HG02610 (cell line): Measurements from ENCODE around the gene RASGRP1.

Experiments
- ATAC-seq: cut with Tn5 transposase; IDR thresholded peaks from one replicate; pipeline ENCODE4 v1.9.1; 2021; ENCODE audit warnings: mild to moderate bottlenecking, moderate library complexity; ENCODE audit not compliant: unreplicated experiment

The RASGRP1 gene

DNA sequence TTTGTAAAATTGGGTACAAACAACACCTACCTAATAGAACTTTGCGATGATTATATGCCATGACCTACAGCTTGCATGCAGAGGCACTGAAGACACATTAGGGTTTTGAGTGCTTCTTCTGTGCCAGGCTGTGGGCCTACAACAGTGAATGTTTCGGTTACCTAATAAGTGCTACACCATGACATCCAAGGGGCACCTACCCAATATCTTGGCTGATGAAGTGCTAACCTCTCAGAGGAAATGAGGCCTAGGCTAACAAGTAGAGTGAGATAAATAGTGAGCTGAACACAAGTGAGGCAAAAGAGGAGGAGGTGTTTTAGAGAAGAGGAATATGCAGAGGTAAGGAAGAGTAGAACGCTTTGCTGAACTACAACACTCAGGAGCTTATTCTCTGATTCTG, 12.2 kb upstream of the RASGRP1 start:
- ATAC-seq, result no peak

DNA sequence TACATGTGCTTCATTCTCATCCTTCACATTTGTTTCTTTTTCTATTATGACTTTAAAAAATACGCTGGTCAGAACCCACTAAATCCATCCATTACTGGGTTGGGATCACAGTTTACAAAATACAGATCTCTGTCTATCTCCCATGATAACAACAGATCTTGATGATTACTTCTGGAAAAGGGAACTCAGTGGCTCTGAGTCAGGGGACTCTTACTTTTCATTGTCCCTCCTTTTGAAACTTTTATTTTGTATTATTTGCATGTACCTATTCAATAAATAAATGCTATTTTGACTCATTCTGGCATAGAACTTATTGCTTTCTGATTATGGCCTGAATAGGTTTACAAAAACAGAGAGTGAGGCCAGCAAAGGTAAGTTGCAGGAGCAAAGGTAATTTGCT, 11.6 kb upstream of the RASGRP1 start:
- ATAC-seq, result no peak

DNA sequence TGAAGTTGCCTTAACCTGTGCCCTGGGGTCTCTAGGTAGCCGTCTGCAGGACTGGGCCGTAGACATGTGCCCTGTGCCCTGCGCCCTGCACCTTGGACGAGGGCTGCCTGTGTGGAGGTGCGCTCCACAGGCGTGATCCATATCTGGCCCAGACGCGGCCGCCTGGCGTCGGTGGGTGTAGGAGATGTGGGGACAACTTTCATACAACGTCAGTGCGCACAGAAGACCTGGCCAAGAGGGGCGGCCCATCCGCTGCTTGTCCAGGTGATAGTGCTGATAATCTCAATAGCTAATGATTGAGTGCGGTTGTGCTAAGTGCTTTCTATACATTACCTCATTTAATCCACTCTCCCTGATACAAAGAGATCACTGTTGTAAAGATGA, 665 bp upstream of the RASGRP1 start:
- no peak for ATAC-seq

DNA sequence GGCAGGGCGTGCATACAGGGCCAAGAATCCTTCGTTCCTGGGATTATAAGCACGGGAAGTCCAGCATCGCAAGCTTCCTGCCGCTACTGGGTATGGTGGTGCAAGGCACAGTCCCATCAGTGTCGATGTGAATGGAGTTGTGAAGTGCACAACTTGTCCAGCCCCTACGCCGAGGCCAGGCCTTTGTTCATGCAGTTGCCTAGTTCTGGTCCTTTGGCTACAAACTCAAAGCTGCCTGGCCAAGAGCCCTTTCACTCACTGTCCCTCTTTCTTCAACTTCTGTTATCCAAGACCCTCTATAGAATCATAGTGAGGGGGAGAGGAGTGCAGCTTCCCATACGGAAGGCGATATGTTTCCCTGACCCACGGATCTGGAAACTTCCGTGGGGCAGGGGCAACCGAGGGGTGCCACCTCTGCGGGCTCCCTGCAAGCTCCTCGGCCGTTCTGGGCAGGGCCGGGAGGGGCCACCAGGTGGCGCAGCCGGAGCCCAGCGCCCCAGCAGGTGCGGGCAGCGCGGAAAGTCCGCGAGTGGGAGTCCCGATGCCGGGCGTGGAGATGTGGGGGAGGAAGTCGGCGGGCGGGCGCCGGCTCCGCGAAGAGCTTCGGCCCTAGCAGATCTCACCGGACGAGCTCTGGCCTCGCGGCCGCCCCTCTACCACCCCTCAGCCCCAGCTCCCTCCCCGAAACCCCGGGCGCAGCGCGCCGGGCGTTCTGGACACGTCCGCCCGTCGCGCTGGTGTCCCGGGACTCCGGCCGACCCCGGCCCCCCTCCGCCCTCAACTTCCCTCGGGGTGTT, 693 bp downstream of the RASGRP1 start:
- peak; percentile 48 for ATAC-seq

DNA sequence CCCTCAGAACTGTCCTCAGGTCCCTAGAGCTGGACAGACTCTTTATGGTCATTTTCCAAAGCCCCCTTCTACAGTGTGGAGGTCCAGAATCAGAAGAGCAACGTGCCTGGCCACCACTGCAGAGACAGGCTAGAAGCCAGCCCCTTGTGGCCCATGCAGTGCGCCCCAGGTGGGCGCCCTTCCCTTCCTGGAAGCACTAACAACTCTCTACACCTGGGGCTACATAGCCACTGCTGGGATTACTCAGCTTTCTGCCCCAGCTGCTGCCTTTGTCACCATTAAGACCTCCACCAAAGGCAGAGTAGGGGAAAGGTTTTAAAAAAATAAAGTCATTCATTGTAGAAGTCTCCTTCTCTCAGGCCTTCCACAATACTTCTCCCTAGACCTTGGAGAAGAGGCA, 2.3 kb downstream of the RASGRP1 start:
- ATAC-seq, result no peak

DNA sequence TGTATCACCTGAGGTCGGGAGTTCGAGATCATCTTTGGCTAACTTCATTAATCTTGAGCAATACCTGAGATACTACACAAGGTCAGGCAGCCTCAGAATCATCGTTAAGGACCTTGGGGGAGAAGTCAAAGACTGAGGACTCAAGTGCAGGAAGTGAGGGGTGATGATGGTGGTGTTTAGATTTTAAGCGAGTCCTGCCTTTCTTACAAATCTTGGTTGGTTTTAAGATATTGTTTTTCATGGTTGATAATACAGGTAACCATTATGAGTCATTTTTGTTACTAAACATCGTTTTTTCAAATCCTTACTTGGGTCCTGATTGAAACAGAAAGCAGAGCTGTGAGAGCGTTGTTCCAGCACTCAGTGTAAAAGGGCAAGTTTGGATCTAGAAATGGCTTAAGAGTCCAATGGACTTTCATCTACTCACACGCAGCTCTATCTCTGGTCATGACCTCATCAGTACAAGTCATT, 4.1 kb downstream of the RASGRP1 start:
- ATAC-seq, result peak; percentile 47

DNA sequence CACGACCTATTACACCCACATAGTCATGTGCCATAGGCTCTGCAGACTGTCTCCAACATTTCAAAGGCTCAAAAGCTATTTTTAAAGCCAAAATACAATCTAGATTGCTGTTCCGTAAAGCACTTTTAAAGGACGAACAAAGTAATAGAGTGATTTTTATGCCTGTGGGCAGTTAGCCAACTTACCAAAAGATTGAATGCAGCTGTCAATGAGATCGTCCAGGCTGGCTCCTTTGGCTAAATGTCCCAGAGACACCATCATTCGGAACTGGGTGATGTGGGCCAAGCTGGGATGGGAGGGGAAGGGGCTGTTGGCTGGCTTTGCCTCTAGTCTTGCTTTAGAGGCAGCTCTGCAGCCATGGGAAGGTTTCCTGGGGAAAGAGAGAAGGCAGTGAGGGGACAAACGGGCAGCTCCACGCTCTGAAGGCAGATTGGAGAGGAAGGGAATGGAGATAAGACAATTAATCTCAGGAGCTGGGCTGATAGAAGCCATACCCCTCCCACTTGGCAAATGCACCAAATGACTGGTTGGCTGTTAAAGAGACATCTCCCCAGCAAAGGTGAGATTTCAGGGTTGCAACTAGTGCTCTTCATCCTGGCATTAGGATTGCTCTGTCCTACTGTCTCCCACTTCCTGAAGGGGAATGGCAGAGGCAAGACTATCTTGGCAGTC, 4.8 kb downstream of the RASGRP1 start:
- no peak for ATAC-seq

DNA sequence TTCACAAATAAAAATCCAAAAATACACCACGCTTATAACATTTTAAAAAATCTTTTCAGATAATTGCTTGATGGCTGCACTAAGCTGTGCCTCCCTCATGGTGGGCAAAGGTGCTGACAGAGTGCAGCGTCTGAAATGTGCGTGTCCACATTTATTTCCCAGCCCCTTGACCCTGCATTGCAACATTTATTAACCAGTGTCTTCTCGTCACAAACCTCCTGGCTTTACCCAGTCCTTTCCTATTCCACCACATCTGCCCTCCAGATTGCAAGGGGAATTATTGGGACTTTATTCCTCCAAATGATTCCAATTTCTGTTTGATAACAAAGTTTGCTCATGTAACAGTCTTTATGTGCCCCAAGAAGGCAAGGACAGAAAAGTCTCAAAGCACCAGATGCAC, 5.5 kb downstream of the RASGRP1 start:
- no peak for ATAC-seq

DNA sequence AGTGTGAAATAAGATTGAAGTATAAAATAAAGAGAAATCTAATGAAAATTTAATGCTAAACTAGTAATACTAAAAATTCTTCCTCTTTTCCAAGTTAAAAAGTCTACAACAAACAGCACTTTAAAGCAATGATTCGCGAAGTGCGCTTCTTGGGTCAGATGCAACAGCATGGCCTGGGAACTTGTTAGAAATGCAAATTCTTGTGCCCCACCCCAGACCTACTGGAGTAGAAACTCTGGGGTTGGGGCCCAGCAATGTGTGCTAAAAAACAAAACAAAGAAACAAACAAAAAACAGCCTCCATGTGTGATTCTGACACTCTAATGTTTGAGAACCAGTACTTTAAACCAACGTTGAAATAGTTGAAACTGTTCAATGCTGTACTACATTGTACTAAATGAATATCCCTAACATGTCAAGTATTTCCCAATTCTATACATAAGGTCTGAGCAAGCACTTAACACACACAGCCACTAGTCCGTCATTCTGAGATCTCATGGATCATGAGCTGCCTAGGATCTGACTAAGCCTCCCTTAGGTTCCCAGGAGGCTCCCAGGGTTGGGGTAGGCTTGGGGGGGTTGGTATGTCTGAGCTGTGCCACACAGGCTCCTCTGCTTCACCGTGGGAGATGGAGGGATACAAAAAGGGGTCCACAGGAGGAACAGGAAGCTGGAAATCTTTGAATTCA, 6.1 kb downstream of the RASGRP1 start:
- no peak for ATAC-seq

DNA sequence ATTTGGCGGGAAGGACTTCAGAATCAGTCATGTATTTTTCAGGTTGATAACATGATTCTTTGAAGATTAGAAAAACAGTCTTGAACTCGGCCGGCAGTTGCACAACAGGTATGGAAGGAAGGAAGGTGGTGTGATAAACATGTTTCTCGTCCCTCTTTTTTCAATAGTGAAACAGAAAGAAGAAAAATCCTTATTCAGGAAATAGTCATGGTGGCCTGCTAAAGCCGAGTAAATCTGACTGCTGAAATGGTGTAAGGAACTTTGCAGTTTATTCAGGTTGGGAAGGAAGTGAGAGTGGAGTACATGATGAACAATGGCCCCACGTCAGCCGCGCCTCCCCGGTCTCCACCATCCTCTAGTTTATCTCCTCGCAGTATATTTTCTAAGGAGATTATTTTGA, 6.7 kb downstream of the RASGRP1 start:
- no peak for ATAC-seq

DNA sequence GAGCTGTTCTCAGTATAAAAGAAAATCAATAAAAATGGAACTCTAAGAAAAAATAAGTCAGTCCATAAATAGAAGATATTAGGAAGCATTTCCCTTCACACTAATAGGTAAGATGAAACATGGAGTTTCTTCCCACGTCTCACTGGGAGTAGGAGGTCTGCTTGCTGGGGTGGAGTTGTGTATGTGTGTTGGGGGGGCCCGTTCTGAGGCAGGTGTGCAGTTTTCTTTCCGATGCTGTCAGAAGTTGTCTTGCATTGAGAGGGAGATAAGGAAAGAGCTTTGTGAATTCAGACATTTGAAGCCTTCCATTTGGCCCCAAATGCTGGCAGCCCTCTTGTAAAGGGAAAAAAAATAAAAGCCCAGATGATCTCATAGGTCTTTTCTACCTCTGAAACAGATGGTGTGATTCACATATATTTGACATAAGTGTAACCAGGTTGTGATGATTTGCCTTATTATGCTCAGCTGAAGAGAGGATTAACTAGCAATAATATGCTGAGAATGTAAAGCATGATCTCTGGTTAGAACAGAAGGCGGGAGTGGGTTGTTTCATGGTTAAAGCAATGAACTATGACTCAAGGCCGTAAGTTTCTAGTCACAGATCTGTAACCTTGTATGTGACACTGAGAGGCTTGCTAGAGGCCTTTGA, 8.8 kb downstream of the RASGRP1 start:
- ATAC-seq, result peak; percentile 35

DNA sequence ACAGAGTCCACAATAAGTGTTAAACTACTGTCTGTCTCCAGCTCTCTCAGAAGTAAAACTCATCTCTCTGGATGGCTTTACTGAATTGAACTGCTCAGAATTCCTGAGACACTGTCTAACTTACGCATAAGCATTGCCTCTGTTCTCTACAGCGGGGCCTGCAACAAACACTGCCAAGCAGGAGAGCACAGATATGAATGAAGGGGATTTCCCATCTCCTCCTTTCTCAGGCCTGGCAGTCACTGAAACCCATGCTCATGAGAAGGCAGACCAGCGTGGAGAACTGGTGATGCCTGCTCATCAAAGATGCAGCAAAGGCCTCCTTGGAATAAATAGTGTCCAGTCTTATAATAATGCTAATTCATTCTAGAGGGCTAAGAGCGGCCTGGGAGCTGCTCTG, 10.3 kb downstream of the RASGRP1 start:
- peak; percentile 83 for ATAC-seq

DNA sequence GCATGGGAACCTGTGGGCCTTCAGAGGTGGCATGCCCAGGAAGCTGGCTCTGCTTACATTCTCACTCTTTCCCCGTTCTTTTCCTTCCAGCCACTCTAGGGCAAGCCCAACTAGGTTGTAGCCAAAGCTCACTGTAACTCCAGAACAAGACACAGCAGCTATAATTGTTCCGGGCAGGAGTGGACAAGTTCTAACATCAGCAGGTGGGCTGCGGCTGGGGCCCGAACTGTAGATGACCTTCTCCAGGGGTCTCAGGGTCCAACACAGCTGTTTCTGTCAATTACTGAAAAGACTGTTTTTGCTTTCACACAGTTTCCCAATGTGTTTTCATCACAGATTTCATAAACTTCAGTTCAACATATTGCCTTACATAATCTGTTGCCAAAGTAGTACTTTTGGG, 11.5 kb downstream of the RASGRP1 start:
- no peak for ATAC-seq

DNA sequence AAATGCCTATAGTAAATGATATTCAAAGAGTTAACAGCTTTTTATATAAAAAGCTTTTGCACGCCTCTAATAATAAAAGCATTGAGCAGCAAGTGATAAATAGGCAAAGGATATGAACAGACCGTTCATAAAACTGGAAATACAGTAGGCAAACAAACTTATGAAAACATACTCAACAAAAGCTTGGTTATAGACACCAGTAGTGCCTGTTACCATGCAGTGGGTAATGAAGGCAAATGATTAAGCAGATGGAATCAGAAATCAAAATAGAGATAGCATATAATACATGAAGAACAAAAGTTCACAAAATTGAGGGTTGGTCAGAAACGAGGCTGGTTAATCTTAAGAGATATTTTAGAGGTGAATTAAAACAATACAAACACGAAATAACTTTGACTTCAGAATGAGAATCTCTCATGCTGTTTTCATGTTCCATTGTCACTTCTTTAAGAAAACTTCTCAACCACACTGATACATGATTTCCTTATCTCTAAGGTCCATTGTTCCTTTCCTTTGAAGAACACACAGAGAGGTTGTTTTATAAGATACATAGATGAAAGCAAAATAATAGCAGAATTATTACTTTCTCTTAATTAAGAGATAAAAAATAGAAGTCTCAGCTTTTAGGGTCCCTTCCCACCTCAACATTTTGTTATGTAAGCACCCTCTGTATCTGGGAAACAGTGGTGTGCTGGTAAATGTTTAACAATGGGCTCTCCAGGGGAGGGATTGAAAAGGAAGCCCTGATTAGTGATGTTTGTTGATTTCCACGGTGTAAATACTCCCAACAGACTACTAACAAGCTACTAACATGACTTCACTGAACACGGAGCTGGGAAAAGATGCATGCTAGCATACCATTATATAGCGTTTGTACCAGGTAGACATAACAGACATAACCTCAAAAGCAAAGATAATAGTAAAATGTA, 12.6 kb downstream of the RASGRP1 start:
- ATAC-seq, result no peak

DNA sequence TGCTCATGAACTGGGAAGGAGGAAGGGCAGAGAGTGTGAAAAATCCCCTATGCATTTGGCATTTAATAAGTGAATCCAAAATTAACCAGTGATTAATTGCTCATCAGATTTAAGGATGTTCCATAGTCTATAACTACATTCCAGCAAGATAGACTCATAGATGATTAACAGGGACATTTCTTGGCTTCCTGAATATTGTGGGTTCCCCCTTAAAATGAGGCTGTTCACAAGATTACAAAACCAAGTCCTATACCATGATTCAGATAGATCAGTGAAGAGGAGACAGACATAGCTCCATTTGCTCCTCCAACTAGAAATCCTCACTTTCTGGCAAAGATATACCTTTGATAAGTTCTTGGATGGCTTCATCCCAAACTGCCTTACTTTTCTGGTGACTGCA, 15.4 kb downstream of the RASGRP1 start:
- ATAC-seq, result no peak

DNA sequence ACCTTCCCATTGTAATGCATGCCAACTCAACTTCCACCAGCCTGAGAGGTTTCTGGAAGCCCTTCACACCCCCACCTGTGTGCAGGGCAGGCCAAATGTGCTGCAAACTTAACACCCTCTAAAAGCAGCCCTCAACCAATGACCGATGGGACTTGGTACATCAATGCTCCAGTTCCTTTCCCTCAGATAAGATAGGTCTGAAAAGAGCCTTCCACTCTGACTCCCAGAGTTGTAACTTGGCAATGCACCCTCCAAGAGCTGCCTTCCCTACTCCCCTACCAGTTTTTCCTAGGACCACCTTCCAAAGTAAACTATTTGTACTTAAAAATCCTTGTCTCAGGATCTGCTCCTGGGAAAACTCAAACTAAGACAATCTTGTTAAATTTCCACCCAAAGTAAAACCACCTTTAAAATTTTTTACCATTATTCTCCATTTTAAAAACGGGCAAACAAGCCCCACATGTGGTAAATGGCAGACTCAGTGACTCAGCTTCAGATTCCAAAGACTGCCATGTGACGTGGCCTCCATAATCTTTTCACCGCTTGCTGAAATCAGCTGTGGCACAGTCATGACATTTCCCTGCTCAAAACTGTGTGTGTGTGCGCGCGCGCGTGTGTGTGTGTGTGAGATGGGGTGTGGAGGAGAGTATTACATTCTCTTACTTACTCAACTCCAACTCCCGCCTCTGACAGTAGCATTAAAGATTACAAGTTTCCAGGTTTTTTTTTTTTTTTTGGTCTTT, 17.2 kb downstream of the RASGRP1 start:
- ATAC-seq, result no peak

DNA sequence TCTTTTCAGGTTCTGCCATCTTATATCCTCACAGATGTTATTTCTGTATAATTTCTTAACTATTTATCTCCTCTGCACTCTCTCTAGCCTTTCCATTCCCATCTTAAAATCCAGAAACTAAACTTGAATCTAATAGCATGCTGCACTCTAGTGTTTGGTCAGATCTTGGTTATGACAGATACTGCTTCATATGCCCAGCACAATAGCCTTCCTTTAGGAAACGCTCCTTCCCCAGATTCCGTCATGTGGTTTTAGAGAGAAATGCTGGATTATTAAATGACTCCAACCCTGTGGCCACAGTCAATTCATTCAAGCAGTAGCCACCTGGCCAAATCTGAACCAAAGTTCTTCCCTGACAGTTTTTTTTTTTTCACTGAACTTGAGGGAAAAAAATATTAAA, 19.4 kb downstream of the RASGRP1 start:
- ATAC-seq, result no peak

DNA sequence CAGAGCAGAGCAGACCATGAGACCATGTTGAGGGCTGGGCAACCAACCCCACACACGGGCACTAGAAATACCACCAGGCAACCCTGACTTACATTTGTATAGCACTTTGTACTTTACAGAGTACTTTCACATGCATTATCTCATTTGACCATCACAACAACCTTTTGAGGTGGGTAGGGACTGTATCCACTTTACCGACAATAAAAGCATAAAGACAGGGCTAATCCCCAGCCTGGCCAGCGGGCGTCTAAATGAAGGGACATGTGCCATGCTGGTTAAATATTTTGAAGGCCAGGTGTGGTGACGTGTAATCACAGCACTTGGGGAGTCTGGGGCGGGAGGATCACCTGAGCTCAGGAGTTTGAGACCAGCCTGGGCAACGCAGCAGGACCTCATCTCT, 23.6 kb downstream of the RASGRP1 start:
- ATAC-seq, result no peak

DNA sequence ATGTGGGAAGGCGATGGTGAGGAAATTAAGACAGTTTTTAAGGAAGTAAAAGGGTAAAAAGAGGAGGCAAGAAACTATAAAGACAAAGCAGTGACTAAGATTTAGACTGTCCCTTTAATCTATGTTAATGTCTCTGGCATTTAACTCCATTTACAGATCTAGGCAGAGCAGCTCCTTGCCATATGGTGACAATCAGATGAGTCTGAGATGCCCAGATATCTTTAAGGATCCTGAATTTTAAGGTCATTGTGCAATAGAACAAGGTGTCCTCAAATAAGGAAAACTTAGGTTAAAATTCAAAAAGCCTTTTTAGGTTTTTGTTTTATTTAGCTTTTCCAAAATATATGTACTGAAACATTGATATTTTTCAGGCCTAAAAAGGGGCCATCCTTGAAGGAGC, 24.1 kb downstream of the RASGRP1 start:
- ATAC-seq, result no peak

DNA sequence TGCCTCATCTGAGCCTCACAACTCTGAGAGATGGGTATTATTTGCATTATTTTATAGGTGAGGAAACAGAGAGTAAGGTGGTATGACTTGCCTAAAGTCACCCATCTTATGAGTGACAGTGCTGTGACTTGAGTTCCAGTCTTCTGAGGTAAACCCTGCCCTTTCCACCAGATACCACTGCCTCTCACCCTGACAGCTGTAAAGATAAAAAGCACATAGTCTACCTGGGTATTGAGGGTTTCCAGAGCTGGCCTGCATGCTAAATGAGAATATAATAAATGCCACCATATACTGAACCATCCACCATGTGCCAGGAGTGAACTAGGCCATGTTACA, 25.6 kb downstream of the RASGRP1 start:
- ATAC-seq, result no peak
